Measurements from ENCODE around the gene EXOC4.

- TF ChIP-seq CTCF (IDR thresholded peaks at IDR 0.05) (no peak), REST (IDR thresholded peaks at IDR 0.05; ENCODE audit: insufficient read depth in 1 of 2, low read depth in 2 of 2, low read length in 1 of 2) (no peak), POLR2AphosphoS5 (IDR thresholded peaks at IDR 0.05; ENCODE audit: low read depth, low read length) (no peak), TCF7L2 (IDR thresholded peaks at IDR 0.05; ENCODE audit: low read depth, low read length) (no peak), SIN3A (IDR thresholded peaks at IDR 0.05; ENCODE audit: borderline replicate concordance, insufficient read depth, low read depth, low read length) (no peak)
Observed at GRCh38 chr7:133706016-133706415, 453.1 kb downstream of the EXOC4 start.

Data from Panc1 (cell line).